Epithelial cell of prostate (primary cell): ENCODE measurements around the gene MED27.
A peak's percentile ranks its signal among the peaks of the same experiment; 100 is the strongest.

Experiments used
- DNase-seq: peaks from one replicate; pipeline ENCODE4 v3.0.0-alpha.2; 2011; ENCODE audit warnings: low read depth, low spot score
- H3K27ac ChIP-seq: fragments of 450-650 bp; 2 replicates; pipeline ENCODE4 v1.5.1; 2017; ENCODE audit warnings: mild to moderate bottlenecking

Gene MED27

GRCh38 chr9:132003896-132004295 lies 75.8 kb downstream of the MED27 start:
- DNase-seq: no peak
- no peak overlapping the region for H3K27ac ChIP-seq

- no peak overlapping the region for H3K27ac ChIP-seq
- DNase-seq: no peak
Measured at GRCh38 chr9:132003319-132003704, 76.4 kb downstream of the MED27 start.

DNA sequence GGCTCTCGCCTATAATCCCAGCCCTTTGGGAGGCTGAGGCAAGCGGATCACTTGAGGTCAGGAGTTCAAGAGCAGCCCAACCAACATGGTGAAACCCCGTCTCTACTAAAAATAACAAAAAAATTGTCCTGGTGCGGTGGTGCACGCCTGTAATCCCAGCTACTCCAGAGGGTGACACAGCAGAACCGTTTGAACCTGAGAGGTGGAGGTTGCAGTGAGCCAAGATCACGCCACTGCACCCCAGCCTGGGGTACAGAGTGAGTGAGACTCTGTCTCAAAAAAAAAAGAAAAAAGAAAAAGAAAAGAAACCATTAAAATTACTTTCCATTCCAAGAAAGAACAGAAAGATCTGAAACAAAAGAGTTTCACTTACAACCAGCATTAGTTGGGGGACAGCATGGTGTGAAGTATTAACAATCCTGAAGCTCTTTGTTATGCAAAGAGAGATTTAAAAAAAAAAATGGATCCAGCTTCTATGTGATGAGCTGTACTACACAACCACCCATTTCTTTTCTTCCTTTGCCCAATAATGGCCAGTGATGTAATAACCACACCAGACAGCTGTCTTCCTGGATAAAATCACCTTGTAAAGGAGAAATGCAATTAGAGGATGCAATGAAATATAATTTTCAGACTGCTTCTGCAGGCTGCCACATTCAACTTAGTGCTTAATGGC lies 76.9 kb downstream of the MED27 start:
- DNase-seq: no peak
- no peak overlapping the region for H3K27ac ChIP-seq

- no peak for DNase-seq
- H3K27ac ChIP-seq: no peak overlapping the region
Measured at GRCh38 chr9:132001567-132001966, 78.1 kb downstream of the MED27 start.

DNA sequence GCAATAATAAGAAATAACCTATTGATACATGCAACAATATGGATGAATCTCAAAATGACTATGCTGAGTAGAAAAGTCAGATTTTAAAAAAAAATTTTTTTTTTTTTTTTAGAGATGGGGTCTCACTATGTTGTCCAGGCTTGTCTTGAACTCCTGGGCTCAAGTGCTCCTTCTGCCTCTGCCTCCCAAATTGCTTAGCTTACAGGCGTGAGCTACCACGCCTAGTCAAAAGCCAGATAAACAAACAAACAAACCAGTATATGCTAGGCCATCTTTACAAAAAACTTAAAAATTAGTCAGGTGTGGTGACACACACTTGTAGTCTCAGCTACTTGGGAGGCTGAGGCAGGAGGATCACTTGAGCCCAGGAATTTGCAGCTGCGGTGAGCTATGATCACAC lies 79.0 kb downstream of the MED27 start:
- no peak for DNase-seq
- H3K27ac ChIP-seq: peak overlapping the region; percentile 86

DNA sequence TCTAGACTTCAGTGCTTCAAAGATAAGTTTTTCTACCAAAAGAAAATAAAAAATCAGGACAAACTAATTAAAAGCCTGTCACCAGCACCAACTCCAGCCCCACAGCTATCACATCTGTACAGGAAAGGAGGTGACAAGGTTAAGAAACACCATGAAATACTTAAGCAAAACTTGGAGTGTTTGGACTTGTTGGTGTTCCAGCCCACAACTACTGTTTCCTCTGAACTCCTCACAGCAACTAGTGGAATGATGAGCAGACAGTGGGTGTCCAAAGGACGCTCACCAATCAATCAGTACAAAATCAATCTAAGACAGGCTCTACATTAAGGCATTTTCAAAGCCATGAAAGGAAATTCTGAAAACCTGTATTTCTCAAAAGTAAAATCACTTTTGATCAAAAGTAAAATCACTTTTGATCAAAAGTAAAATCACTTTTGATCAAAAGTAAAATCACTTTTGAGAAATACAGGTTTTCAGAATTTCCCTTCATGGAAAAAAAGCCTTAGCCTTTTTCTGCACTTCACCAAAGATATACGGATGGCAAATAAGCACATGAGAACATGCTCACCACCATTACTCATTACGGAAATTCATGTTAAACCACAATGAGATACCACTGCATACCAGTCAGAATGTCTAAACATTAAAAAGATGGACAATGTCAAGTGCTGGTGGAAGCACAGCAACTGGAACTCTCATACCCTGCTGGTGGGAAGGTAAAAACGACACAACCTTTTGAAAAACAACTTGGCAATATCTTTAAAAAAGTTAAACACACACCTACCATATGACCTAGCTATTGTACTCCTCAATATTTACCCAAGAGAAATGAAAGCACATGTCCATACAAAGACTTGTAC lies 79.7 kb downstream of the MED27 start:
- H3K27ac ChIP-seq: peak overlapping the region; percentile 86
- peak; percentile 64 for DNase-seq

GRCh38 chr9:131997779-131998178 lies 81.9 kb downstream of the MED27 start:
- H3K27ac ChIP-seq: no peak overlapping the region
- DNase-seq: no peak

GRCh38 chr9:131997076-131997475 lies 82.6 kb downstream of the MED27 start:
- DNase-seq: no peak
- no peak overlapping the region for H3K27ac ChIP-seq

DNA sequence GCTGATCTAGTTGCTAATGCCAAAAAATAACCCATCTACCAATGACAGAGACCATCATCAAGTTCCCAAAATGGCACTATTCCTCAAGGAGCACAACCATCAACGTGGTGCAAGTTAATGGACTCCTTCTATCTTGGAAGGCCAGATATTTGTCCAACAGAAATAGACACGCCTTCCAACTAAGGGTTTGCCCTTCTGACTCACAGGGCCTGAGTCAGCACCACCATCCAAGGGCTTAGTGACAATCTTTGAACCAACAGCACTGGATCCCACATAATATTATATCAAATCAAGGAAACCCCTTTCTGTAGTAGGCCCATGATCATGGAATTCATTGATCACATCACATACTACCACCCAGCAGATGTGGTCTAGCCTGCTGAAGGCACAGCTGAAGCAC lies 84.3 kb downstream of the MED27 start:
- no peak for DNase-seq
- H3K27ac ChIP-seq: no peak overlapping the region

DNA sequence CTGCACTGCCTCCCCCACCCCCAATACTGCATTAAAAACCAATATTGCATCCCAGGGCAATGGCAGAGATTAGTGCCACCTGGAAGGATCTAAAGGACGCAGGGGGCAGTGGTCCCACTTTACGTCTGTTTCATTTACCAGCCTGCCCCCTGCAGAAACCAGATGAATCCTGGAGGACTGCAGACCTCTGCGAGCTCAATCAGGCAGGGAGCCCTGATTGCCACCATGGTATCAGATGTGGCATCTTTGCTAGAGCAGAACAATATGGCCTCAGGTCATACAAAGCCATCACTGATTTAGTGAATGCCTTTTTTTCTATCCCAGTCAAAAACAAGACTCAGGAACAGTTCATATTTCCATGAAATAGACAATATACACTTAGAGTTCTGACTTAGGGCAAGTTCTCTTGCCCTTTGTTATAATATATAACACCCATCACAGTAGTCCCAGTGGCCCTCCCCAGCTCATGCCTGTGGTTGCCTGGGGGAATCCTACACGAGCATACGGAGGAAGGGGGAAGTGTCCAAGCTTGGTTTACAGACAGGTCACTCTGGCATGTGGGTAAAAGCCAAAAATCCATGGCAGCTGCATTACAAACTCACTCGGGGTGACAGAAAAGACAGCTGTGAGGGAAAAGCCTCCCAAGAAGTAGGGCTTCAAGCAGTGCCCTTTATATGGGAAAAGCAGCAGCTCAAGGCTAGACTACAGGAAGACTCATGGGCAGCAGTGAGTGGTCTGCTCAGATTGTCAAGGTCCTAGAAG lies 85.1 kb downstream of the MED27 start:
- DNase-seq: no peak
- H3K27ac ChIP-seq: no peak overlapping the region

DNA sequence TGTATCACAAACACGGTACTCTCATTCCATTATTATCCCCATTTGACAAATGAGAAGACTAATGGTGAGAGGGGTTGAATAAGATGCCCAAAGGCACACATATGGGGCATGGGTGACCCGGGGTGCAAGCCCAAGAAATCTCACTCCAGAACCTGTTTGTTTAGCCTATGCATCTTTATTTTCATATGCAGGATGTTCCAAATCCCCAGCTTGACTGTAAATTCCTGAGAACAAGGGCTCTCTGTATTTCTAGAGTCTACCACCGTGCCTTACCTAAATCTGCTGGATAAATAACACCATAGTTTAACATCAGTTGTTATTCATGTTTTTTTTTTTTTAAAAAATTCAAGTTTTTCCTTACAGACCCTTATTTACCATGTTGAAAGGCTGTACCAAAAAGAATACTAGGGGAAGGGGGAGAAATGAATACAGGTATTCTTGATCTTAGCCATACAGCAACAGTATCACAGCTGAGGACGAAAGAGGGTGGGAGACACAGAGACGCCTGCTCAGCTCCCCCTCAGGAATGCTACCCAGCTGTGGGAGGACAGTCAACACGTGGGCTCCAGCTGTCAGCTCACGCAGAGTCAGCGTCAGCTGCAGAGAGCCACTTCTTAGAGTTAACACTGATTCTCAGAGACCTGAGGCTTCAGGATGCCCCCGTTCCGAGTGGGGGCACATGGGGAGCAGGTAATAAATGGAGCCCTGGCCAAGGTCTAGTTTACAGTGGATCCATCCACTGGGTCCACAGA lies 86.6 kb downstream of the MED27 start:
- no peak overlapping the region for H3K27ac ChIP-seq
- no peak for DNase-seq

GRCh38 chr9:131987232-131987631 lies 92.4 kb downstream of the MED27 start:
- DNase-seq: no peak

DNA sequence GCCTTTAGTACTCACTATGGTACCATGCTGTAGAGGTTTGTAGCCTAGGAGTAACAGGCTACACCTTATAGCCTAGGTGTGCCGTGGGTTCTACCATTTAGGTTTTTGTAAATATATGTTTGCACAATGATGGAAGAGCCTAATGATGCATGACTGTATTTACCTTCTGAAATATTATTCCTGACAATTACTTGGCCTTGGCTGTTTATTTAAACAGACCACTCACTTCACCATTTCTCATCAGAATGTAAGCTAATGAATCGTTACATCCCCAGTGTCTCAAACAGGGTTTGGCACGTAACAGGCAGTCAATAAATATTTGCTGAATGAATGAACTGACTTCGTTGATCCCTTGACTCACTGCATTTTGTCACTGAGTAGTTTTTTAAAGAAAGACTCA lies 93.1 kb downstream of the MED27 start:
- DNase-seq: peak; percentile 66
- peak overlapping the region; percentile 76 for H3K27ac ChIP-seq

More at GRCh38 chr9:131987232-131987631, 92.4 kb downstream of the MED27 start:
- peak overlapping the region; percentile 76 for H3K27ac ChIP-seq

DNA sequence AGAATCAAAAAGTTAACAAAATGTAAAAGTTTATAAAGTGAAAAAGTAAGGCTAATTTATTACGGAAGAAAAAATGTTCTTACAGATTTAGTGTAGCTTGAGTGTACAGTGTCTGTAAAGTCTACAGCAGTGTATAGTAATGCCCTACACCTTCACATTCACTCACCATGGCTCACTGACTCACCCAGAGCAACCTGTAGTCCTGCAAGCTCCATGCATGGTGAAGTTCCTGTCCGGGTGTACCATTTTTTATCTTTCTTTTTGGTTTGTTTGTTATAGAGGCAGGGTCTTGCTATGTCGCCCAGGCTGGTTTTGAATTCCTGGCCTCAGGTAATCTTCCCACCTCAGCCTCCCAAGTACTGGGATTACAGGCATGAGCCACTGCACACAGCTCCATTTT lies 93.6 kb downstream of the MED27 start:
- no peak for DNase-seq
- H3K27ac ChIP-seq: peak overlapping the region; percentile 76

- no peak for DNase-seq
- H3K27ac ChIP-seq: no peak overlapping the region
Measured at GRCh38 chr9:131984564-131984963, 95.1 kb downstream of the MED27 start.

GRCh38 chr9:131982671-131983239 lies 96.9 kb downstream of the MED27 start:
- DNase-seq: no peak
- H3K27ac ChIP-seq: no peak overlapping the region

DNA sequence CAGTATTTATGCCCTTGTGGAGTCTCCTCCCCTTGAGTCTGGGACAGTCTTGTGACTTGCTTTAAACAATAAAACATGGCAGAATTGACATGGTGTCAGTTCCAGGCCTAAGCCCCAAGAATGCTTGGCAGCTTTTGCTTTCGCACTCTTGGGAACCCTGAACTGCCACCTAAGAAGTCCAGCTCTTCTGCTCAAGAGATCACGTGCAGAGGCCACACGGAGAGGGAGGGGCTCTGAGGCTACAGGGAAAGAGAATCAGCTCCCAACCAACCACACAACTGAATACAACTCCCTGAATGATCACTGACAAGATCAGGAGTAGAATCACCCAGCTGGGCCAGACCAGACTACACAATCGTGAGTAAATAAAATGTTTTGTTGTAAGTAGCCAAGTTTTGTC lies 97.6 kb downstream of the MED27 start:
- DNase-seq: no peak
- H3K27ac ChIP-seq: no peak overlapping the region

DNA sequence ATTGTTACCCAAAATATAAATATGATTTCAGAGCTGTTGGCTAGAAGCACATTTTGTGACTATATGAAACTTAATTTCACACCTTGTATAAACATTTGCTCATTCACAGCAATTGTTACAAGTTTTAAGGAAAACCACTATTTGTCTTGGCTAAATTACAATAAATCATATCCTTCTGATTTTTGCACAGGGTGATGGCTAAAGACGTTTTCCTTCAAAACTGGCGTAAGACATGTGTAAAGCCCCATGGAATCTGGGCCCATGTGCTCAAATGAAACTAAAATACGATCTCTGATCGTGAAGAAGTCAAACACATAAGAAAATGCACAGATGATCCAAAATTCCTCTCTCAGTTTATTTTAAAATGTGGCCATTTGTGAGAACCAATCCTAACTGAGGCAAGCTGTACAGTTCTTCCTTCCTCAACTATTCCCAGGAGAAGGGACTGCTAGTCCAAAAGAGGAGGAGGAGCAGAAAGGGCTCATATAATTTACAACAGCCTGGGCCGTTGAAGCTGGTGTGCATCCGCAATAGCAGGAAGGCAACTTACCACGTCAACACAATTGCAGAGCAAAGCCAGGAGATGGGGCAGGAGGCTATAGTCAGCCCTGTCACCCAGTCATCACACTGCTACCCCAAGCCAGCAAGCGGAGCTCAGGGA lies 98.4 kb downstream of the MED27 start:
- no peak overlapping the region for H3K27ac ChIP-seq
- no peak for DNase-seq

- H3K27ac ChIP-seq: no peak overlapping the region
- DNase-seq: no peak
Measured at GRCh38 chr9:131980267-131981016, 99.2 kb downstream of the MED27 start.
